GM12878 (cell line): ENCODE results near the gene ZNF132. TPM values are rescaled to one million over a fixed set of nuclear protein-coding genes. Genes with fewer than 3 reads are reported as not detected.

Source experiments
- ATAC-seq: fragments of 200-7000 bp; cut with Tn5 transposase; 3 replicates; pipeline ENCODE4 v1.9.1; 2020; ENCODE audit warnings: mild to moderate bottlenecking, moderate library complexity
- BruUV-seq: library from RNA; stranded (reverse); fragments of 400-500 nt; replicated peaks from 2 replicates; lab custom pipeline; 2021; lab: Mats Ljungman, UMichigan
- CTCF ChIA-PET: fragments of 300-600 bp; sonication (Branson Sonifier 250); formaldehyde crosslinking; extraction: SDS; loops from one replicate; lab custom pipeline; 2021; ENCODE audit warnings: inconsistent platforms; lab: Yijun Ruan, JAX
- POLR2A ChIA-PET: fragments of 350-600 bp; formaldehyde crosslinking; extraction: SDS; loops from one replicate; lab custom pipeline; 2021; ENCODE audit warnings: inconsistent platforms; lab: Charles Lee
- RAD21 ChIA-PET: fragments of 300-600 bp; sonication (Branson Sonifier 250); formaldehyde crosslinking; loops from one replicate; lab custom pipeline; 2023; ENCODE audit warnings: antibody characterized with exemption; ENCODE audit not compliant: unreplicated experiment; lab: Charles Lee
- SMC1A ChIA-PET: fragments of 300-600 bp; sonication (Branson Sonifier 250); formaldehyde crosslinking; loops from one replicate; lab custom pipeline; 2023; ENCODE audit not compliant: unreplicated experiment, uncharacterized antibody; lab: Charles Lee
- DNase-seq: peaks from one replicate; pipeline ENCODE4 v3.0.0-alpha.2; 2011; ENCODE audit warnings: low read depth, low spot score
- FAIRE-seq: peaks from 3 replicates; lab custom pipeline; 2011; peaks lifted over from hg19 to GRCh38; lab: Jason Lieb, UNC
- H2AFZ ChIP-seq: 2 replicates; pipeline ENCODE4 v1.6.0; 2011; ENCODE audit warnings: low read depth, low read length, control low read depth; ENCODE audit not compliant: control insufficient read depth
- H3K27ac ChIP-seq: 2 replicates; pipeline ENCODE4 v1.5.1; 2011; ENCODE audit warnings: control low read depth; ENCODE audit not compliant: control insufficient read depth, insufficient read depth
- H3K27me3 ChIP-seq, 2 experiments: replicated peaks in 1 of 2; 2 replicates each; pipeline versions ENCODE4 v1.6.0 to v1.6.1; 2011; ENCODE audit warnings: low read length in 1 of 2; ENCODE audit not compliant: control insufficient read depth in 2 of 2, insufficient read depth in 2 of 2
- H3K36me3 ChIP-seq, 2 experiments: 2 replicates each; pipeline ENCODE4 v1.5.1; 2011; ENCODE audit warnings: low read length in 1 of 2; ENCODE audit not compliant: control insufficient read depth in 2 of 2, insufficient read depth in 2 of 2
- H3K4me1 ChIP-seq: 2 replicates; pipeline ENCODE4 v1.6.1; 2011; ENCODE audit warnings: mild to moderate bottlenecking, low read length, moderate library complexity, mixed read lengths; ENCODE audit not compliant: control insufficient read depth, insufficient read depth
- H3K4me2 ChIP-seq: 2 replicates; pipeline ENCODE4 v1.6.0; 2011; ENCODE audit warnings: control low read depth; ENCODE audit not compliant: control insufficient read depth, insufficient read depth
- H3K4me3 ChIP-seq: fragments of 200-600 bp; sonication (generic); 2 replicates; pipeline ENCODE4 v1.5.1; 2016
- H3K79me2 ChIP-seq: 2 replicates; pipeline ENCODE4 v1.6.0; 2011; ENCODE audit warnings: low read length; ENCODE audit not compliant: control insufficient read depth, insufficient read depth
- H3K9ac ChIP-seq: 2 replicates; pipeline ENCODE4 v1.8.0; 2011; ENCODE audit warnings: low read length, control low read depth, mixed read lengths; ENCODE audit not compliant: control insufficient read depth, insufficient read depth
- H3K9me3 ChIP-seq: replicated peaks from 3 replicates; pipeline ENCODE4 v1.5.1; 2011; ENCODE audit warnings: mild to moderate bottlenecking, low read length; ENCODE audit not compliant: control insufficient read depth, insufficient read depth
- H4K20me1 ChIP-seq: 2 replicates; pipeline ENCODE4 v1.6.0; 2011; ENCODE audit not compliant: control insufficient read depth, insufficient read depth
- BCLAF1 ChIP-seq: fragments of 450-650 bp; IDR thresholded peaks from 2 replicates; pipeline ENCODE4 v1.6.1; 2017; ENCODE audit warnings: antibody characterized with exemption, mild to moderate bottlenecking, moderate library complexity
- CTCF ChIP-seq, 3 experiments: IDR thresholded peaks in 2 of 3; conservative IDR thresholded peaks in 1 of 3; 2 replicates each; pipeline ENCODE4 v1.5.1; 2011; ENCODE audit warnings: low read depth in 3 of 3, low read length in 3 of 3, mild to moderate bottlenecking in 3 of 3, control low read depth in 2 of 3, moderate library complexity in 2 of 3, inconsistent platforms in 1 of 3, mixed read lengths in 1 of 3; ENCODE audit not compliant: control insufficient read depth in 2 of 3, insufficient read depth in 1 of 3; ENCODE audit errors: extremely low read depth in 1 of 3
- EGR1 ChIP-seq, 2 experiments: IDR thresholded peaks; 1 replicate in 1 of 2; 2 replicates in 1 of 2; pipeline ENCODE4 v1.6.1; 2011 to 2012; ENCODE audit warnings: low read depth in 2 of 2, low read length in 2 of 2, borderline replicate concordance in 1 of 2, mild to moderate bottlenecking in 1 of 2, moderate library complexity in 1 of 2
- JUNB ChIP-seq: IDR thresholded peaks from 2 replicates; pipeline ENCODE4 v1.6.1; 2016; ENCODE audit warnings: antibody characterized with exemption, mild to moderate bottlenecking
- NFYB ChIP-seq: IDR thresholded peaks from 2 replicates; pipeline ENCODE4 v1.6.1; 2011; ENCODE audit warnings: low read depth, mild to moderate bottlenecking, low read length, improper control_type of control experiment, moderate library complexity; ENCODE audit not compliant: insufficient read depth
- RCOR1 ChIP-seq: conservative IDR thresholded peaks from 2 replicates; pipeline ENCODE4 v1.6.1; 2012; ENCODE audit warnings: low read depth, low read length, improper control_type of control experiment
- RELA ChIP-seq: fragments of 450-650 bp; IDR thresholded peaks from 2 replicates; pipeline ENCODE4 v1.8.0; 2014; ENCODE audit warnings: borderline replicate concordance; ENCODE audit not compliant: partially characterized antibody
- SRF ChIP-seq, 2 experiments: IDR thresholded peaks; 2 replicates each; pipeline ENCODE4 v1.6.1; 2011; ENCODE audit warnings: low read depth in 2 of 2, low read length in 2 of 2, mild to moderate bottlenecking in 1 of 2, moderate library complexity in 1 of 2
- TCF12 ChIP-seq: IDR thresholded peaks from 2 replicates; pipeline ENCODE4 v1.6.1; 2011; ENCODE audit warnings: low read depth, mild to moderate bottlenecking, low read length
- YBX1 ChIP-seq: fragments of 450-650 bp; IDR thresholded peaks from 2 replicates; pipeline ENCODE4 v1.6.1; 2016; ENCODE audit warnings: antibody characterized with exemption
- WGBS: methylation state at CpG from one replicate; pipeline ENCODE4 v1.1.6; 2016; ENCODE audit warnings: low lambda C conversion rate; ENCODE audit not compliant: insufficient replicate concordance, insufficient coverage; ENCODE audit errors: missing lambda C conversion rate; 5-methylcytosine and 5-hydroxymethylcytosine counted together
- in situ Hi-C: fragments of 300-500 bp; cut with MboI; formaldehyde crosslinking; loops from 9 replicates; pipeline ENCODE4 v1.14.3; 2018; ENCODE audit warnings: mixed read lengths
- intact Hi-C: fragments of 100-400 bp; cut with micrococcal nuclease; formaldehyde crosslinking; loops from one replicate; pipeline ENCODE4 v1.14.2; 2022; ENCODE audit not compliant: unreplicated experiment
- polyA plus RNA-seq, 11 experiments: library from polyadenylated mRNA; depleted of rRNA in 4 of 11; unstranded in 6 of 11; stranded (reverse) in 5 of 11; fragments of >200 nt; fragmentation: Nextera tagmentation in 4 of 11; fragmentation: Illumina TruSeq in 1 of 11; extraction: Ambion mirVana in 4 of 11; extraction: Trizol in 1 of 11; gene quantifications; 1 replicate in 1 of 11; 2 replicates in 10 of 11; pipeline versions ENCODE4 v1.2.1 to v1.2.3, GENCODE V29; 2011 to 2016; ENCODE audit warnings: inconsistent platforms in 2 of 11, missing spikeins in 2 of 11, low read depth in 1 of 11
- total RNA-seq, 4 experiments: library from RNA; depleted of rRNA in 3 of 4; stranded (reverse); fragments of >200 nt in 3 of 4; fragmentation: Illumina TruSeq in 1 of 4; extraction: Trizol in 1 of 4; gene quantifications; 2 replicates each; pipeline versions ENCODE4 v1.2.1 to v1.2.3, GENCODE V29; 2013 to 2021
- TF ChIP-seq, protein P1 (sequence below): fragments of 450-650 bp; IDR thresholded peaks from 2 replicates; pipeline ENCODE4 v1.6.1; 2016; ENCODE audit warnings: mild to moderate bottlenecking
- TF ChIP-seq, protein P2 (sequence below): IDR thresholded peaks from 2 replicates; pipeline ENCODE4 v1.6.1; 2011; ENCODE audit warnings: low read depth, mild to moderate bottlenecking, low read length, moderate library complexity, borderline replicate concordance; ENCODE audit errors: extremely low read depth
- TF ChIP-seq, protein P3 (sequence below): IDR thresholded peaks from 2 replicates; pipeline ENCODE4 v1.6.1; 2012; ENCODE audit warnings: low read length, inconsistent platforms

Gene ZNF132
- total and polyA plus RNA-seq, 10 of the 15 experiments (the other 5 are each of a cell fraction or from before 2014, with no cell fraction given) = 0.56 to 4.0 (median 2.3) TPM

DNA sequence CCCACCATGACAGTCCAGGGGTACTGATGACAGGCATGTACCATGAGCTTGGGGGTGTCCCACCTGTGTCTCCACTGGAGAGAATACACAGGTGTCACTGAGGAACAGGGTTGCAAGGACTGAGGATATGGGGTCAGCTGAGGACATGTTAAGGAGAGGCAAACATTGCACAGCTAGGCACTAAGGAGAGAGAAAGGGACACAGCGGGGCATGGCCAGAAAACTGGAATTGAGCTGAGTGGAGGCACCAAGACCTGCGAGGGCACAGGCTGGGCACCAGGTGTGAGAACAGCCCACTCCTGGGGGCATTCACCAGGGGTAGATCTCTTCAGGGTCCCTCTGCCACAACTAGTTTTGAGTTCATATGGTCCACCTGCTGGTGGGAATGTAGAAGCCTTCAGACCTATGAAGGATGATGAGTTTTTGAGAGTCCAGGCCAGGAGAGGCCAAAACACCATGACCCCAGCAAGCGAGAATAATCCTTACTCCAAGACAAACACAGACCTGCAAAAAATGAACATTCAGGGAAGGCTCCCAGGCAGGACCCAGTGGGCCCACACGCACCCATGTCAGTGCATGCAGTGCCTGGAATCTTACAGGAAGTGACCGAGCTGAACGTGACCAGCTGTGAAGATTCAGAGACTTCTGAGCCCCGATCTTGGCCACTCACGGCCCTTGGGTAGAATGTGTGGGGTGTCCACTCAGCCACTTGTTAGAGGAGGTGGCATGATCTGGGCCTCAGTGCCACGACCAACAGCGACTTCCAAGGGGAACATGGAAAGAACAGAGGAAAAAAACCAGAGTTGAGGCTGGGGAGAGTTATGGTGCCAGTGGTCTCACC is 32.9 kb downstream of the ZNF132 start:
- H3K4me3 ChIP-seq = peak overlapping the region; percentile 90
- in situ Hi-C loops = no loop called here
- FAIRE-seq = no peak
- no peak for TF ChIP-seq JUNB
- TF ChIP-seq, protein P1, sequence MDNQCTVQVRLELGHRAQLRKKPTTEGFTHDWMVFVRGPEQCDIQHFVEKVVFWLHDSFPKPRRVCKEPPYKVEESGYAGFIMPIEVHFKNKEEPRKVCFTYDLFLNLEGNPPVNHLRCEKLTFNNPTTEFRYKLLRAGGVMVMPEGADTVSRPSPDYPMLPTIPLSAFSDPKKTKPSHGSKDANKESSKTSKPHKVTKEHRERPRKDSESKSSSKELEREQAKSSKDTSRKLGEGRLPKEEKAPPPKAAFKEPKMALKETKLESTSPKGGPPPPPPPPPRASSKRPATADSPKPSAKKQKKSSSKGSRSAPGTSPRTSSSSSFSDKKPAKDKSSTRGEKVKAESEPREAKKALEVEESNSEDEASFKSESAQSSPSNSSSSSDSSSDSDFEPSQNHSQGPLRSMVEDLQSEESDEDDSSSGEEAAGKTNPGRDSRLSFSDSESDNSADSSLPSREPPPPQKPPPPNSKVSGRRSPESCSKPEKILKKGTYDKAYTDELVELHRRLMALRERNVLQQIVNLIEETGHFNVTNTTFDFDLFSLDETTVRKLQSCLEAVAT = peak; percentile 77; the same call in 1 of the 2 replicates
- no peak for TF ChIP-seq EGR1 (IDR thresholded peaks at IDR 0.05; ENCODE audit: borderline replicate concordance in 1 of 2, low read depth in 2 of 2, low read length in 2 of 2)
- TF ChIP-seq, protein P2, sequence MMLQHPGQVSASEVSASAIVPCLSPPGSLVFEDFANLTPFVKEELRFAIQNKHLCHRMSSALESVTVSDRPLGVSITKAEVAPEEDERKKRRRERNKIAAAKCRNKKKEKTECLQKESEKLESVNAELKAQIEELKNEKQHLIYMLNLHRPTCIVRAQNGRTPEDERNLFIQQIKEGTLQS = no peak
- TF ChIP-seq RELA = no peak
- peak in 2 of 3 experiments; percentile 13 to 36; a peak in 2 of 6 replicates for TF ChIP-seq CTCF (IDR thresholded peaks at IDR 0.05 in 2 of 3, conservative IDR thresholded peaks at IDR 0.05 in 1 of 3; ENCODE audit: control insufficient read depth in 2 of 3, extremely low read depth in 1 of 3, insufficient read depth in 1 of 3, low read depth in 3 of 3, low read length in 3 of 3)
- no peak for TF ChIP-seq NFYB
- no peak for TF ChIP-seq BCLAF1
- no peak for TF ChIP-seq TCF12
- TF ChIP-seq, protein P3, sequence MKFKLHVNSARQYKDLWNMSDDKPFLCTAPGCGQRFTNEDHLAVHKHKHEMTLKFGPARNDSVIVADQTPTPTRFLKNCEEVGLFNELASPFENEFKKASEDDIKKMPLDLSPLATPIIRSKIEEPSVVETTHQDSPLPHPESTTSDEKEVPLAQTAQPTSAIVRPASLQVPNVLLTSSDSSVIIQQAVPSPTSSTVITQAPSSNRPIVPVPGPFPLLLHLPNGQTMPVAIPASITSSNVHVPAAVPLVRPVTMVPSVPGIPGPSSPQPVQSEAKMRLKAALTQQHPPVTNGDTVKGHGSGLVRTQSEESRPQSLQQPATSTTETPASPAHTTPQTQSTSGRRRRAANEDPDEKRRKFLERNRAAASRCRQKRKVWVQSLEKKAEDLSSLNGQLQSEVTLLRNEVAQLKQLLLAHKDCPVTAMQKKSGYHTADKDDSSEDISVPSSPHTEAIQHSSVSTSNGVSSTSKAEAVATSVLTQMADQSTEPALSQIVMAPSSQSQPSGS = no peak
- no peak for TF ChIP-seq YBX1
- TF ChIP-seq RCOR1 = no peak
- no peak for TF ChIP-seq SRF (IDR thresholded peaks at IDR 0.05; ENCODE audit: low read depth in 2 of 2, low read length in 2 of 2)

More for the DNA sequence above, 32.9 kb downstream of the ZNF132 start:
- H4K20me1 ChIP-seq = no peaks in the 10 kb centered on the region
- peaks cover 16% of the 10 kb centered on the region for H3K79me2 ChIP-seq
- intact Hi-C loops = loop anchor here (5.0 kb wide), 1 partner anchor 60 kb away; the partner anchor contains the start of gene ZNF324
- POLR2A ChIA-PET = interaction anchor here (0.5 to 1.1 kb wide), 2 partner anchors 19 to 44 kb away, joined by 3 to 4 read pairs; partner anchors contain the start of gene ZNF497
- peak overlapping the region; percentile 90 for H3K9ac ChIP-seq
- peak overlapping the region; percentile 100 for H3K4me2 ChIP-seq
- peaks cover 10% of the 10 kb centered on the region for H3K4me1 ChIP-seq
- WGBS = 91% methylated on average over 10 of the region's 10 CpGs
- CTCF ChIA-PET = no interaction called here
- no peak for DNase-seq
- H3K36me3 ChIP-seq = no peaks in the 10 kb centered on the region
- no peak for ATAC-seq
- RAD21 ChIA-PET = interaction anchor here (0.9 kb wide), 1 partner anchor 26 kb away, joined by 3 read pairs; the partner anchor contains the start of gene ZNF837
- no TSS peak for BruUV-seq
- no peak overlapping the region for H2AFZ ChIP-seq
- no peaks in the 10 kb centered on the region for H3K9me3 ChIP-seq
- H3K27ac ChIP-seq = peak overlapping the region; percentile 80
- SMC1A ChIA-PET = no interaction called here
- no peaks in the 10 kb centered on the region for H3K27me3 ChIP-seq
